ENCODE results near the gene LDHAL6B.
"Not testable (repeated sequence)": the region's sequence is repeated elsewhere in the genome, so short reads cannot be mapped to it uniquely, and the experiment has no call there.

LDHAL6B gene

DNA sequence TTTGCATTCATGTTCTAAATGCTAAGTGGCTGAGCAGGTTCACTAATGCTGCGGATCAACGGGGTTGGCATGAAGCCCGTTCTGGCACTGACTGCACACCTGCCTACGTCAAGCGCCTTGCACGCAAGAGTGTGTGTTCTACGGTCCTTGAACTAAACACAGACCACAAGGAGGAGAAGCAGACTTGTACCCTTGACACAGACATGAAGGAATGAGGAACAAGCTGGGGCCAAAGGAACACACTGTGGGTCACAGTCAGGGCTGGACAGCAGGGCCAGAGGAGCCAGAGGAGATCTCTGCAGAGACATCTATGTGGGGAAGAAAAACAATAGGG, 48.0 kb upstream of the LDHAL6B start:
- Histone ChIP-seq H3K27ac (replicated peaks) (no peak overlapping the region), H3K27me3 (ENCODE audit: insufficient read depth, poor library complexity, severe bottlenecking) (no peaks in the 10 kb centered on the region), H3K4me3 (replicated peaks; ENCODE audit: insufficient read depth, low read length) (no peak overlapping the region)
- peak in 1 of 2 experiments; percentile 54 for DNase-seq (ENCODE audit: low read depth in 1 of 2, low spot score in 1 of 2)
- TF ChIP-seq, protein P1, sequence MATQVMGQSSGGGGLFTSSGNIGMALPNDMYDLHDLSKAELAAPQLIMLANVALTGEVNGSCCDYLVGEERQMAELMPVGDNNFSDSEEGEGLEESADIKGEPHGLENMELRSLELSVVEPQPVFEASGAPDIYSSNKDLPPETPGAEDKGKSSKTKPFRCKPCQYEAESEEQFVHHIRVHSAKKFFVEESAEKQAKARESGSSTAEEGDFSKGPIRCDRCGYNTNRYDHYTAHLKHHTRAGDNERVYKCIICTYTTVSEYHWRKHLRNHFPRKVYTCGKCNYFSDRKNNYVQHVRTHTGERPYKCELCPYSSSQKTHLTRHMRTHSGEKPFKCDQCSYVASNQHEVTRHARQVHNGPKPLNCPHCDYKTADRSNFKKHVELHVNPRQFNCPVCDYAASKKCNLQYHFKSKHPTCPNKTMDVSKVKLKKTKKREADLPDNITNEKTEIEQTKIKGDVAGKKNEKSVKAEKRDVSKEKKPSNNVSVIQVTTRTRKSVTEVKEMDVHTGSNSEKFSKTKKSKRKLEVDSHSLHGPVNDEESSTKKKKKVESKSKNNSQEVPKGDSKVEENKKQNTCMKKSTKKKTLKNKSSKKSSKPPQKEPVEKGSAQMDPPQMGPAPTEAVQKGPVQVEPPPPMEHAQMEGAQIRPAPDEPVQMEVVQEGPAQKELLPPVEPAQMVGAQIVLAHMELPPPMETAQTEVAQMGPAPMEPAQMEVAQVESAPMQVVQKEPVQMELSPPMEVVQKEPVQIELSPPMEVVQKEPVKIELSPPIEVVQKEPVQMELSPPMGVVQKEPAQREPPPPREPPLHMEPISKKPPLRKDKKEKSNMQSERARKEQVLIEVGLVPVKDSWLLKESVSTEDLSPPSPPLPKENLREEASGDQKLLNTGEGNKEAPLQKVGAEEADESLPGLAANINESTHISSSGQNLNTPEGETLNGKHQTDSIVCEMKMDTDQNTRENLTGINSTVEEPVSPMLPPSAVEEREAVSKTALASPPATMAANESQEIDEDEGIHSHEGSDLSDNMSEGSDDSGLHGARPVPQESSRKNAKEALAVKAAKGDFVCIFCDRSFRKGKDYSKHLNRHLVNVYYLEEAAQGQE (IDR thresholded peaks at IDR 0.05; ENCODE audit: insufficient replicate concordance, low read depth): peak; percentile 19
- no peak for TF ChIP-seq POLR2AphosphoS5 (IDR thresholded peaks at IDR 0.05; ENCODE audit: low read depth)
- TF ChIP-seq, protein P2, sequence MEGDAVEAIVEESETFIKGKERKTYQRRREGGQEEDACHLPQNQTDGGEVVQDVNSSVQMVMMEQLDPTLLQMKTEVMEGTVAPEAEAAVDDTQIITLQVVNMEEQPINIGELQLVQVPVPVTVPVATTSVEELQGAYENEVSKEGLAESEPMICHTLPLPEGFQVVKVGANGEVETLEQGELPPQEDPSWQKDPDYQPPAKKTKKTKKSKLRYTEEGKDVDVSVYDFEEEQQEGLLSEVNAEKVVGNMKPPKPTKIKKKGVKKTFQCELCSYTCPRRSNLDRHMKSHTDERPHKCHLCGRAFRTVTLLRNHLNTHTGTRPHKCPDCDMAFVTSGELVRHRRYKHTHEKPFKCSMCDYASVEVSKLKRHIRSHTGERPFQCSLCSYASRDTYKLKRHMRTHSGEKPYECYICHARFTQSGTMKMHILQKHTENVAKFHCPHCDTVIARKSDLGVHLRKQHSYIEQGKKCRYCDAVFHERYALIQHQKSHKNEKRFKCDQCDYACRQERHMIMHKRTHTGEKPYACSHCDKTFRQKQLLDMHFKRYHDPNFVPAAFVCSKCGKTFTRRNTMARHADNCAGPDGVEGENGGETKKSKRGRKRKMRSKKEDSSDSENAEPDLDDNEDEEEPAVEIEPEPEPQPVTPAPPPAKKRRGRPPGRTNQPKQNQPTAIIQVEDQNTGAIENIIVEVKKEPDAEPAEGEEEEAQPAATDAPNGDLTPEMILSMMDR (IDR thresholded peaks at IDR 0.05; ENCODE audit: insufficient read depth, low read length): no peak

DNA sequence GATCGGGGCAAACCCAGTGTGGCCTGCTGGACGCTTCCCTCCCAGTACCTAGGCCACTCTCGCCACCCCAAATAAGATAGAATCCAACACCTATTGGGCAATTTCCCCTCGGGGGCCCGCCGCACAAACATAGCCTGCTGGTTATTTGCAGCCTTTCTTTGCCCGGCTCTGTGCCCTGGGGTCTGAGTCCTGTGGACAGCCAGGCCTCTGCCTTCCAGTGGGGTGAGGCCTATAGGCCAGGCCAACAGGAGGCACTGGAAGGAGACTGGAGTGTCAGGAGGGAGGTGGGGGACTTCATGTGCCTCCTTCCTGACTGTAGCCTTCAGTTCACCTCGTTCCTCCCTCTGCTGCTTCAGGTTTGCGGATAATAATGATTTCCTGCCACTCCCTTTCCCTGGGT, 47.4 kb upstream of the LDHAL6B start:
- peak; percentile 7 to 15 for DNase-seq (ENCODE audit: low read depth in 1 of 2, low spot score in 1 of 2)
- no peak overlapping the region for H3K4me3 ChIP-seq (replicated peaks; ENCODE audit: insufficient read depth, low read length)
- H3K27me3 ChIP-seq (ENCODE audit: insufficient read depth, poor library complexity, severe bottlenecking): no peaks in the 10 kb centered on the region
- TF ChIP-seq POLR2AphosphoS5 (IDR thresholded peaks at IDR 0.05; ENCODE audit: low read depth) (no peak), SPI1 (IDR thresholded peaks at IDR 0.05; ENCODE audit: borderline replicate concordance, low read depth) (no peak), GABPA (IDR thresholded peaks at IDR 0.05; ENCODE audit: low read depth) (no peak)
- TF ChIP-seq, protein P2 (IDR thresholded peaks at IDR 0.05; ENCODE audit: insufficient read depth, low read length): no peak
- TF ChIP-seq, protein P1 (IDR thresholded peaks at IDR 0.05; ENCODE audit: insufficient replicate concordance, low read depth): no peak
- no peak overlapping the region for H3K27ac ChIP-seq (replicated peaks)

DNA sequence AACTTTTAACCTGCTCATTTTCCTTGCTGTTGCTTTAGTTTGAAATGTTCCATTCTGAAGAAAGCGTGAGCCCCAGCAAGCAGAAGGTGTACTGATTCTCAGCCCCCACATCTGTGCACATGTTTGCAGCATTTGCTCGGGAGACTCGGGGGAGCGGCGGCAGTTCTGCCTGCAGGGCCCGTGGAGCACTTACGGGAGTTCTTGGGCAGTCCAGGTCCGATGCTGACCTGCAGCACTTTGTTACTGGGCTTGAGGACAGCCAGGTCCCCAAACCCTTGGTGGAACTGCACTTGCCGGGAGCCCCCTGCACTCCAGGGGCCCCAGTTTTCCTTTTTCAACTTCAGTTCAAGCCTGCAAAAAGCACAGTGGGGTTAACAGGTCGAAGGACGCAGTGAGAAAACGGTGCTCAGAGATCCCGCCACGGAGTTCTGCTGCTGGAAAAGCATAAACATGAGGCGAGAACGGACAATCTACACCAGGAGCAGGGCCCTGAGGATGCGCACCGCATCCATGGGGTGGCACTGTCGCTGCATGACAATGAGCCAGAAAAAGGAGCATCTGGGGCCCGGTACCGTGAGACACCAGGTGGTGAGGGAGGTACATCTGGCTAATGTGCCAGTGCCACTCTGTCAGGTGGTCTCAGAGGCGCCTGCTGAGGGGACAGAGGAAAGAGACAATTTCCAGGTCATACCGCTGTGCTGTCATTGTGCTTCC, 45.6 kb upstream of the LDHAL6B start:
- no peak for TF ChIP-seq POLR2AphosphoS5 (IDR thresholded peaks at IDR 0.05; ENCODE audit: low read depth)
- TF ChIP-seq, protein P2 (IDR thresholded peaks at IDR 0.05; ENCODE audit: insufficient read depth, low read length): peak; percentile 38
- TF ChIP-seq, protein P1 (IDR thresholded peaks at IDR 0.05; ENCODE audit: insufficient replicate concordance, low read depth): no peak
- TF ChIP-seq GABPA (IDR thresholded peaks at IDR 0.05; ENCODE audit: low read depth): no peak
- TF ChIP-seq SPI1 (IDR thresholded peaks at IDR 0.05; ENCODE audit: borderline replicate concordance, low read depth): no peak
- peak in 1 of 2 experiments; percentile 13 for DNase-seq (ENCODE audit: low read depth in 1 of 2, low spot score in 1 of 2)
- Histone ChIP-seq H3K27me3 (ENCODE audit: insufficient read depth, poor library complexity, severe bottlenecking) (no peaks in the 10 kb centered on the region), H3K4me3 (replicated peaks; ENCODE audit: insufficient read depth, low read length) (no peak overlapping the region), H3K27ac (replicated peaks) (no peak overlapping the region)

DNA sequence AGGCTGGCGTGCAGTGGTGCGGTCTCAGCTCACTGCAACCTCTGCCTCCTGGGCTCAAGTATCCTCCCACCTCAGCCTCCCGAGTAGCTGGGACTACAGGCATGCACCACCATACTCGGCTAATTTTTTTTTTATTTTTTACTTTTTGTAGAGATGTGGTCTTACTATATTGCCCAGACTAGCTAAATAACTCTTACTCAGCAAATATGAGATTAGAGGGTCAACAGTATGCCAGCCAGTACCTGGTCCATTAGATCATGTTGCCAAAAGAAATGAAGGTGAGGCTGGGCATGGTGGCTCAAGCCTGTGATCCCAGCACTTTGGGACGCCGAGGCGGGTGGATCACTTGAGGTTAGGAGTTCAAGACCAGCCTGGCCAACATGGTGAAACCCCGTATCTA, 44.6 kb upstream of the LDHAL6B start:
- not testable (repeated sequence) for H3K27ac ChIP-seq (replicated peaks); H3K27me3 ChIP-seq (ENCODE audit: insufficient read depth, poor library complexity, severe bottlenecking); H3K4me3 ChIP-seq (replicated peaks; ENCODE audit: insufficient read depth, low read length); DNase-seq (ENCODE audit: low read depth in 1 of 2, low spot score in 1 of 2)

All from HL-60 (cell line).